Smooth muscle cell (in vitro differentiated cells): ENCODE data around the gene OLA1. TPM values are rescaled to one million over a fixed set of nuclear protein-coding genes. Genes with fewer than 3 reads are reported as not detected.
A peak's percentile ranks its signal among the peaks of the same experiment; 100 is the strongest.

Source experiments
- DNase-seq: peaks from one replicate; lab custom pipeline; 2025; ENCODE audit not compliant: unreplicated experiment; lab: John Stamatoyannopoulos, UW
- H2AFZ ChIP-seq: fragments of 200-600 bp; sonication (generic); 2 replicates; pipeline ENCODE4 v1.6.0; 2016; ENCODE audit warnings: antibody characterized with exemption, low read depth, mild to moderate bottlenecking
- H3F3A ChIP-seq: fragments of 200-600 bp; sonication (generic); 2 replicates; pipeline ENCODE4 v1.6.0; 2017; ENCODE audit warnings: antibody characterized with exemption, low read depth
- H3K27ac ChIP-seq: fragments of 200-600 bp; sonication (generic); 2 replicates; pipeline ENCODE4 v1.5.1; 2016; ENCODE audit warnings: low read depth, mild to moderate bottlenecking
- H3K27me3 ChIP-seq: fragments of 200-600 bp; sonication (generic); 2 replicates; pipeline ENCODE4 v1.6.1; 2016; ENCODE audit warnings: low read depth, mild to moderate bottlenecking
- H3K36me3 ChIP-seq: fragments of 200-600 bp; sonication (generic); 2 replicates; pipeline ENCODE4 v1.5.1; 2016; ENCODE audit warnings: low read depth
- H3K4me1 ChIP-seq: fragments of 200-600 bp; sonication (generic); 2 replicates; pipeline ENCODE4 v1.5.1; 2016; ENCODE audit warnings: low read depth
- H3K4me2 ChIP-seq: fragments of 200-600 bp; sonication (generic); 2 replicates; pipeline ENCODE4 v1.6.0; 2016; ENCODE audit warnings: mild to moderate bottlenecking
- H3K4me3 ChIP-seq: fragments of 200-600 bp; sonication (generic); 2 replicates; pipeline ENCODE4 v1.5.1; 2016; ENCODE audit warnings: mild to moderate bottlenecking
- H3K79me2 ChIP-seq: fragments of 200-600 bp; sonication (generic); 2 replicates; pipeline ENCODE4 v1.6.0; 2016; ENCODE audit warnings: low read depth, mild to moderate bottlenecking
- H3K9ac ChIP-seq: fragments of 200-600 bp; sonication (generic); 2 replicates; pipeline ENCODE4 v1.6.0; 2016; ENCODE audit warnings: low read depth
- H3K9me3 ChIP-seq: fragments of 200-600 bp; sonication (generic); replicated peaks from 2 replicates; pipeline ENCODE4 v1.5.1; 2016; ENCODE audit warnings: low read depth
- H4K20me1 ChIP-seq: fragments of 200-600 bp; sonication (generic); 2 replicates; pipeline ENCODE4 v1.6.0; 2016; ENCODE audit warnings: low read depth
- CTCF ChIP-seq: fragments of 200-600 bp; sonication (generic); IDR thresholded peaks from 2 replicates; pipeline ENCODE4 v1.5.1; 2017; ENCODE audit warnings: borderline replicate concordance, mild to moderate bottlenecking, antibody characterized with exemption; ENCODE audit not compliant: insufficient read depth, poor library complexity, severe bottlenecking
- WGBS: methylation state at CpG from one replicate; pipeline ENCODE4 v1.1.7; 2016; ENCODE audit warnings: low lambda C conversion rate; 5-methylcytosine and 5-hydroxymethylcytosine counted together
- polyA plus RNA-seq: library from polyadenylated mRNA; unstranded; fragments of >200 nt; fragmentation: Nextera tagmentation; extraction: Ambion mirVana; gene quantifications from 2 replicates; pipeline ENCODE4 v1.2.1, GENCODE V29; 2016
- total RNA-seq: library from RNA; depleted of rRNA; stranded (reverse); fragments of >200 nt; gene quantifications from 2 replicates; pipeline ENCODE4 v1.2.3, GENCODE V29; 2014

The OLA1 gene
- total and polyA plus RNA-seq, 2 experiments from 2014 or later, result 59.6 to 76.0 TPM

- Histone ChIP-seq H4K20me1 (no peaks in the 10 kb centered on the region), H3K36me3 (no peaks in the 10 kb centered on the region), H2AFZ (no peak overlapping the region), H3K27ac (no peak overlapping the region), H3K9me3 (no peaks in the 10 kb centered on the region), H3K4me1 (peaks cover 13% of the 10 kb centered on the region), H3K4me2 (no peak overlapping the region), H3F3A (peaks cover 11% of the 10 kb centered on the region), H3K27me3 (no peaks in the 10 kb centered on the region), H3K9ac (no peak overlapping the region), H3K79me2 (no peaks in the 10 kb centered on the region), H3K4me3 (no peak overlapping the region)
- 94% methylated on average over 9 of the region's 9 CpGs for WGBS
- no peak for DNase-seq
- TF ChIP-seq CTCF, result no peak
Observed at GRCh38 chr2:174047746-174048145, 200.6 kb downstream of the OLA1 start.

GRCh38 chr2:174046172-174046571 lies 202.2 kb downstream of the OLA1 start:
- Histone ChIP-seq H3K9me3 (no peaks in the 10 kb centered on the region), H3K79me2 (no peaks in the 10 kb centered on the region)

GRCh38 chr2:174044556-174044955 lies 203.8 kb downstream of the OLA1 start:
- no peak overlapping the region for H3K4me3 ChIP-seq
- no peak overlapping the region for H3K9ac ChIP-seq
- H3K27ac ChIP-seq, result no peak overlapping the region
- no peak for TF ChIP-seq CTCF
- H3K4me2 ChIP-seq, result no peak overlapping the region
- no peaks in the 10 kb centered on the region for H4K20me1 ChIP-seq
- no peak for DNase-seq
- H3K9me3 ChIP-seq, result no peaks in the 10 kb centered on the region
- H3K36me3 ChIP-seq, result no peaks in the 10 kb centered on the region
- 93% methylated on average over 3 of the region's 3 CpGs for WGBS
- peaks cover 1% of the 10 kb centered on the region for H3F3A ChIP-seq
- no peaks in the 10 kb centered on the region for H3K27me3 ChIP-seq
- no peaks in the 10 kb centered on the region for H3K4me1 ChIP-seq
- no peak overlapping the region for H2AFZ ChIP-seq
- H3K79me2 ChIP-seq, result no peaks in the 10 kb centered on the region

More at GRCh38 chr2:174046172-174046571, 202.2 kb downstream of the OLA1 start:
- 91% methylated on average over 3 of the region's 3 CpGs for WGBS
- no peak overlapping the region for H3K4me3 ChIP-seq
- H4K20me1 ChIP-seq, result no peaks in the 10 kb centered on the region
- H3K4me1 ChIP-seq, result no peaks in the 10 kb centered on the region
- H3K27ac ChIP-seq, result no peak overlapping the region
- DNase-seq, result no peak
- no peaks in the 10 kb centered on the region for H3K36me3 ChIP-seq
- H2AFZ ChIP-seq, result no peak overlapping the region
- no peak overlapping the region for H3K4me2 ChIP-seq
- no peak overlapping the region for H3K9ac ChIP-seq
- peaks cover 2% of the 10 kb centered on the region for H3F3A ChIP-seq
- H3K27me3 ChIP-seq, result no peaks in the 10 kb centered on the region
- no peak for TF ChIP-seq CTCF

GRCh38 chr2:174040417-174040701 lies 208.0 kb downstream of the OLA1 start:
- H3K79me2 ChIP-seq, result no peaks in the 10 kb centered on the region
- no peak for TF ChIP-seq CTCF
- 94% methylated on average over 2 of the region's 2 CpGs for WGBS

More at GRCh38 chr2:174040417-174040701, 208.0 kb downstream of the OLA1 start:
- no peak for DNase-seq
- H3K27ac ChIP-seq, result peak overlapping the region; percentile 19
- no peaks in the 10 kb centered on the region for H4K20me1 ChIP-seq
- peaks cover 4% of the 10 kb centered on the region for H3F3A ChIP-seq
- no peak overlapping the region for H3K4me3 ChIP-seq
- no peaks in the 10 kb centered on the region for H3K27me3 ChIP-seq
- peak overlapping the region; percentile 57 for H2AFZ ChIP-seq
- H3K4me1 ChIP-seq, result no peaks in the 10 kb centered on the region
- H3K9me3 ChIP-seq, result no peaks in the 10 kb centered on the region
- H3K36me3 ChIP-seq, result no peaks in the 10 kb centered on the region
- H3K9ac ChIP-seq, result no peak overlapping the region
- no peak overlapping the region for H3K4me2 ChIP-seq
